A673 (cell line): ENCODE data around the gene CLASP1. TPM values are rescaled to one million over a fixed set of nuclear protein-coding genes. Genes with fewer than 3 reads are reported as not detected.

Experiments
- BruUV-seq: library from RNA; stranded (reverse); fragments of 400-500 nt; replicated peaks from 2 replicates; lab custom pipeline; 2021; lab: Mats Ljungman, UMichigan
- CTCF ChIA-PET: fragments of 300-600 bp; sonication (Branson Sonifier 250); formaldehyde crosslinking; loops from one replicate; lab custom pipeline; 2022; ENCODE audit warnings: antibody characterized with exemption; lab: Charles Lee
- POLR2A ChIA-PET: fragments of 300-600 bp; sonication (Branson Sonifier 250); formaldehyde crosslinking; loops from one replicate; lab custom pipeline; 2022; ENCODE audit warnings: antibody characterized with exemption; ENCODE audit not compliant: low non-redundant PET; lab: Charles Lee
- DNase-seq: peaks from one replicate; pipeline ENCODE4 v3.0.0-alpha.2; 2015; ENCODE audit warnings: low spot score
- H3K27ac ChIP-seq: fragments of 200-600 bp; sonication (generic); 2 replicates; pipeline ENCODE4 v1.5.1; 2016; ENCODE audit warnings: mixed run types, low read depth, mild to moderate bottlenecking, mixed read lengths, antibody characterized with exemption, low read length; ENCODE audit not compliant: poor library complexity, severe bottlenecking
- H3K27me3 ChIP-seq: fragments of 200-600 bp; sonication (generic); replicated peaks from 2 replicates; pipeline ENCODE4 v1.6.1; 2017; ENCODE audit warnings: mixed run types, low read depth, mild to moderate bottlenecking, mixed read lengths, antibody characterized with exemption, low read length; ENCODE audit not compliant: insufficient read depth, poor library complexity
- H3K36me3 ChIP-seq: fragments of 200-600 bp; sonication (generic); 2 replicates; pipeline ENCODE4 v1.6.1; 2016; ENCODE audit warnings: mixed run types, mild to moderate bottlenecking, mixed read lengths, antibody characterized with exemption, low read length; ENCODE audit not compliant: insufficient read depth, poor library complexity, severe bottlenecking
- H3K4me1 ChIP-seq: fragments of 200-600 bp; sonication (generic); 2 replicates; pipeline ENCODE4 v1.6.1; 2017; ENCODE audit warnings: mixed run types, mild to moderate bottlenecking, mixed read lengths, antibody characterized with exemption, low read length; ENCODE audit not compliant: insufficient read depth, poor library complexity, severe bottlenecking
- H3K4me3 ChIP-seq: fragments of 200-600 bp; sonication (generic); 2 replicates; pipeline ENCODE4 v1.5.1; 2016; ENCODE audit warnings: low read depth, mixed run types, mild to moderate bottlenecking, mixed read lengths, low read length; ENCODE audit not compliant: poor library complexity, severe bottlenecking
- H3K9me3 ChIP-seq: fragments of 200-600 bp; sonication (generic); 2 replicates; pipeline ENCODE4 v1.6.1; 2016; ENCODE audit warnings: mixed run types, low read depth, mild to moderate bottlenecking, mixed read lengths, antibody characterized with exemption, low read length; ENCODE audit not compliant: poor library complexity, severe bottlenecking
- CTCF ChIP-seq: fragments of 300-800, 200-600 bp; sonication (generic); conservative IDR thresholded peaks from 2 replicates; pipeline ENCODE4 v1.5.1; 2017; ENCODE audit warnings: low read depth, mild to moderate bottlenecking, antibody characterized with exemption, low read length, moderate library complexity, mixed read lengths
- EZH2 ChIP-seq: fragments of 200-600 bp; sonication (generic); IDR thresholded peaks from 2 replicates; pipeline ENCODE4 v1.6.1; 2017; ENCODE audit warnings: borderline replicate concordance, low read depth, mild to moderate bottlenecking, mixed read lengths, antibody characterized with exemption, low read length; ENCODE audit not compliant: poor library complexity, severe bottlenecking
- intact Hi-C: fragments of 100-400 bp; cut with micrococcal nuclease; formaldehyde crosslinking; loops from one replicate; pipeline ENCODE4 v1.10.0; 2022; ENCODE audit not compliant: unreplicated experiment
- total RNA-seq: library from RNA; stranded (reverse); gene quantifications from 2 replicates; pipeline ENCODE4 v1.2.3, GENCODE V29; 2021

CLASP1 gene
- total RNA-seq, 1 experiment from 2014 or later = 69.1 TPM

- Histone ChIP-seq H3K27ac (no peak overlapping the region), H3K4me3 (no peak overlapping the region), H3K27me3 (no peaks in the 10 kb centered on the region), H3K36me3 (no peaks in the 10 kb centered on the region), H3K4me1 (peaks cover 12% of the 10 kb centered on the region), H3K9me3 (no peaks in the 10 kb centered on the region)
- TF ChIP-seq CTCF = no peak
- no peak for TF ChIP-seq EZH2
- ChIA-PET CTCF (no interaction called here), POLR2A (no interaction called here)
- no TSS peak for BruUV-seq
- intact Hi-C loops = no loop called here
- DNase-seq = no peak
These were observed 78.6 kb downstream of the CLASP1 start for GRCh38 chr2:121570667-121571055.

GRCh38 chr2:121570036-121570666 lies 79.1 kb downstream of the CLASP1 start:
- POLR2A ChIA-PET = no interaction called here
- H3K4me3 ChIP-seq = no peak overlapping the region
- BruUV-seq = no TSS peak
- no peak overlapping the region for H3K27ac ChIP-seq
- intact Hi-C loops = no loop called here
- H3K4me1 ChIP-seq = peaks cover 17% of the 10 kb centered on the region
- no peaks in the 10 kb centered on the region for H3K27me3 ChIP-seq
- TF ChIP-seq CTCF = no peak
- no peak for TF ChIP-seq EZH2
- DNase-seq = no peak
- CTCF ChIA-PET = no interaction called here
- no peaks in the 10 kb centered on the region for H3K36me3 ChIP-seq
- no peaks in the 10 kb centered on the region for H3K9me3 ChIP-seq

GRCh38 chr2:121567957-121568409 lies 81.3 kb downstream of the CLASP1 start:
- Histone ChIP-seq H3K36me3 (no peaks in the 10 kb centered on the region), H3K4me3 (no peak overlapping the region), H3K4me1 (peaks cover 17% of the 10 kb centered on the region), H3K27me3 (no peaks in the 10 kb centered on the region), H3K27ac (no peak overlapping the region), H3K9me3 (no peaks in the 10 kb centered on the region)
- POLR2A ChIA-PET = no interaction called here
- DNase-seq = no peak
- CTCF ChIA-PET = no interaction called here
- intact Hi-C loops = no loop called here
- no peak for TF ChIP-seq EZH2
- TF ChIP-seq CTCF = no peak
- no TSS peak for BruUV-seq
